ENCODE data around the gene TRAF6. TPM values are rescaled to one million over a fixed set of nuclear protein-coding genes. Genes with fewer than 3 reads are reported as not detected.

TRAF6 gene
- total RNA-seq = 17.3 and 23.1 TPM in 2 replicates

DNA sequence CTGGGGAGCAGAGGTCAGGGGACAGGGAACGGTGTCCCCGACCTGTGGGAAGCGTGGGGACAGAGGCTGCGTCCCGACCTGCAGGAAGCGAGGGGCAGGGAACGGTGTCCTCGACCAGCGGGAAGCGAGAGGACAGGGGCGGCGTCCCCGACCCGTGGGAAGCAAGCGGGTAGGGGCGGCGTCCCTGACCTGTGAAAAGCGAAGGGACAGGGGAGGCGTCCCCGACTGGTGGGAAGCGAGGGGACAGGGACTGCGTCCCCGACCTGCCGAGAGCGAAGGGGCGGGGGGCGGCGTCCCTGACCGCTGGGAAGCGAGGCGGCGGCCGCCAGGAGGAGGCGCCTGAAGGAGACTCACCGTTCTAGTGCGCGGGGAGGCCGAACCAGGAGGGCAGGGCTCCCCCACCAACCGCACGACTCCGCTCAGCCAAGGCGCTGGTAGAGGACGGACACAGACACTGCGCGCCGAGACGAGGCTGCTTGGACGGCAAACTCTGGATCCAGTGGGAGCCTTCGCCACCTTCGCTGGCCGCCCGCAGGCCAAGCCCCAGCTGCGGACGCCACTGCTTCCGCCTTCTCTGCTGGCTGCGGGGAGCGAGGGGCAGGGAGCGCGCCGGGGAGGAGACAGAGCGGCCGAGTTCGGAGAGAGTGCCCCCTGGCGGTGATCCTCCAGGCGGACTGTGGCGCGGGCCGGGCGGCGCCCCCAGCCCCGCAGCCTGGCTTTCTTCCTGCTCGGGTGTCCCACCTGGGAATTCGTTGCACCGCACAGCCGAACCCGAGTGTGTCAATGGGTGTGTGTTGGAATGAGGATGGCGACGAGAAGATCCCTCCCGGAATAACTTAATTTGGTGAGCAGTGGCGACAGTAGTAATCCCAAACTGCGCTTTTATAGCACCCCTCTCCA, at the start of gene TRAF6:
TRAF6 (minus strand) TSS at position 579 of the 900 bp plus-strand sequence. CDS start 8,757 bp downstream, outside the sequence.

Small RNA genes lying within 50 kb of the gene (small RNA-seq; reads per million reads assigned to genes)
- 0.09 reads per million for gene AC061999.1

Other genes starting within 250 kb of the TRAF6 start
- 39.7 and 63.8 TPM in 2 replicates for gene COMMD9, start 220.8 kb downstream of the TRAF6 start, total RNA-seq
- gene PRR5L, start 214.0 kb downstream of the TRAF6 start, total RNA-seq = 59.3 and 81.7 TPM in 2 replicates
- gene RAG1, start 57.7 kb upstream of the TRAF6 start, total RNA-seq = 3.3 and 5.1 TPM in 2 replicates
- gene IFTAP, start 84.2 kb upstream of the TRAF6 start, total RNA-seq = 19.2 and 25.3 TPM in 2 replicates
- gene RAG2, start 88.0 kb upstream of the TRAF6 start, total RNA-seq = not detected in 2 replicates